SJCRH30 (cell line): Measurements from ENCODE around the gene BSDC1. TPM values are rescaled to one million over a fixed set of nuclear protein-coding genes. Genes with fewer than 3 reads are reported as not detected.

Experiments
- DNase-seq, 2 experiments: peaks; one replicate each; pipeline ENCODE4 v3.0.0-alpha.2; 2015 to 2020
- H3K27ac ChIP-seq: fragments of 250-450 bp; sonication (Bioruptor Pico); 2 replicates; pipeline ENCODE4 v1.5.1; 2020; ENCODE audit warnings: mild to moderate bottlenecking, moderate library complexity
- H3K27me3 ChIP-seq: fragments of 250-450 bp; sonication (Bioruptor Pico); 2 replicates; pipeline ENCODE4 v1.5.1; 2020; ENCODE audit warnings: mild to moderate bottlenecking, moderate library complexity
- H3K36me3 ChIP-seq: fragments of 250-450 bp; sonication (Bioruptor Pico); 2 replicates; pipeline ENCODE4 v1.5.1; 2020; ENCODE audit warnings: mild to moderate bottlenecking, moderate library complexity
- H3K4me1 ChIP-seq: fragments of 250-450 bp; sonication (Bioruptor Pico); 2 replicates; pipeline ENCODE4 v1.5.1; 2020; ENCODE audit warnings: mild to moderate bottlenecking, moderate library complexity
- H3K4me3 ChIP-seq: fragments of 250-450 bp; sonication (Bioruptor Pico); 2 replicates; pipeline ENCODE4 v1.5.1; 2020; ENCODE audit warnings: mild to moderate bottlenecking, moderate library complexity
- H3K9me3 ChIP-seq: fragments of 250-450 bp; sonication (Bioruptor Pico); replicated peaks from 2 replicates; pipeline ENCODE4 v1.5.1; 2020; ENCODE audit warnings: mild to moderate bottlenecking, moderate library complexity
- total RNA-seq: library from RNA; depleted of rRNA; stranded (reverse); fragments of >200 nt; shearing (Covaris generic); gene quantifications from 2 replicates; pipeline ENCODE4 v1.2.3, GENCODE V29; 2014; rRNA removed

BSDC1 gene
- total RNA-seq, 1 experiment from 2014 or later = 54.5 TPM

DNA sequence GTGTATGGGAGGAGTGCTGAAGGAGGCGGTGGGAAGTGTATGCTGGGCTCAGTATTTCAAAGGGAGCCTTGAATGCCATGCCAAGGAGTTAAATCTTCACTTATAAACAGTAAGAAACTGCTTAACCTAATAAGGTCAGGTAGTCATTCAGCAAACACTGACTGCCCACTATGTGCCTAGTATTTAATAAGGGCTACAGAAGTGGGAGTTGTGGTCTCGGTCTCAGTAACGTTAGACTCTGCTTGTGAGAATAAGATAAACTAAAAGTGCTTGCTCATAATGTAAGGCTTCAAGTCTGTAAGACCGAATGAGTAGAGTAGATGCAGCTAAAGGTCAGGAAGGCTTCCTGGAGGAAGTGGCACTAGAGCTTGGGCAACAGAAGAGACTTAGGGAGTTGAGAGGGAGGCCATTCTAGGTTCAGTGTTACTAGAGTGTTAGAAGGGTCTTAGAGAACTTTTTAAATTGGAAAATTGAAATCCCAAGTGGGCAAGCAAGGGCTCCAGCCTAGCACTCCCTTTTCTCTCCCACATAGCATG is 64.2 kb downstream of the BSDC1 start:
- no peak for DNase-seq

GRCh38 chr1:32327204-32327603 is 67.0 kb downstream of the BSDC1 start:
- DNase-seq = no peak
- Histone ChIP-seq H3K27me3 (no peaks in the 10 kb centered on the region), H3K4me1 (no peaks in the 10 kb centered on the region), H3K27ac (no peak overlapping the region), H3K36me3 (peaks cover 52% of the 10 kb centered on the region), H3K4me3 (no peak overlapping the region), H3K9me3 (no peaks in the 10 kb centered on the region)

More for the DNA sequence above, 64.2 kb downstream of the BSDC1 start:
- no peak overlapping the region for H3K27ac ChIP-seq
- H3K4me3 ChIP-seq = no peak overlapping the region
- H3K4me1 ChIP-seq = no peaks in the 10 kb centered on the region
- H3K36me3 ChIP-seq = peaks cover 70% of the 10 kb centered on the region
- no peaks in the 10 kb centered on the region for H3K27me3 ChIP-seq
- no peaks in the 10 kb centered on the region for H3K9me3 ChIP-seq

- Histone ChIP-seq H3K36me3 (peaks cover 40% of the 10 kb centered on the region), H3K4me1 (no peaks in the 10 kb centered on the region), H3K4me3 (no peak overlapping the region), H3K27ac (no peak overlapping the region), H3K27me3 (no peaks in the 10 kb centered on the region), H3K9me3 (no peaks in the 10 kb centered on the region)
- no peak for DNase-seq
Measured at GRCh38 chr1:32321712-32322291, 72.4 kb downstream of the BSDC1 start.

DNA sequence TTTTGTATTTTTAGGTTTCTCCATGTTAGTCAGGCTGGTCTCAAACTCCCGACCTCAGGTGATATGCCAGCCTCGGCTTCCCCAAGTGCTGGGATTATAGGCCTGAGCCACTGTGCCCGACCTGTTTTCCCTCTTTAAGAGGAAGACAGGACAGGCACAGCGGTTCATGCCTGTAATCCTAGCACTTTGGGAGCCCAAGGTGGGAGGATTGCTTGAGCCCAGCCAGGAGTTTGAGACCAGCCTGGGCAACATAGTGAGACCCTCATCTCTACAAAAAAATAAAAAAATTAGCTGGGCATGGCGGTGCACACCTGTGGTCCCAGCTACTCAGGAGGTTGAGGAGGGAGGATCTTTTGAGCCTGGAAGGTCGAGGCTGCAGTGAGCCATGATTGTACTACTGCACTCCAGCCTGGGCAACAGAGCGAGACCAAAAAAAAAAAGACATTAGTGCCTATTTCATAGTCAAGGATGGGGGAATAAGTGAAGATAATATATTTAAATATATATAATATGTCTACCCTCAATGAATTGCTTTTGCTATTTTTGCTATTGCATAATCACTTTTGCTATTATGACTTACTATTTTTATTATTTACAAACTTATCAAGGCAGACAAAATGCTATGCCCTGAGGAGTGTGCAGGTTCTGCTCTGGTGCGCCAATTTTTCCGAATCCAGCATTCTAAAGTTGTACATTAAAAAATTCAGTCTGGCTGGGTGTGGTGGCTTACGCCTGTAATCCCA is 75.9 kb downstream of the BSDC1 start:
- no peak overlapping the region for H3K4me3 ChIP-seq
- no peaks in the 10 kb centered on the region for H3K9me3 ChIP-seq
- H3K4me1 ChIP-seq = no peaks in the 10 kb centered on the region; the same call in 1 of the 2 replicates
- H3K36me3 ChIP-seq = peaks cover 26% of the 10 kb centered on the region
- H3K27me3 ChIP-seq = no peaks in the 10 kb centered on the region
- H3K27ac ChIP-seq = no peak overlapping the region
- DNase-seq = no peak

- H3K27me3 ChIP-seq = no peaks in the 10 kb centered on the region
- H3K4me1 ChIP-seq = no peaks in the 10 kb centered on the region; the same call in 1 of the 2 replicates
- H3K27ac ChIP-seq = no peak overlapping the region
- H3K36me3 ChIP-seq = peaks cover 26% of the 10 kb centered on the region
- no peaks in the 10 kb centered on the region for H3K9me3 ChIP-seq
- no peak overlapping the region for H3K4me3 ChIP-seq
- DNase-seq = no peak
Measured at GRCh38 chr1:32316903-32317277, 77.4 kb downstream of the BSDC1 start.

Other genes with a start within 250 kb of the BSDC1 start
- gene TXLNA, start 214.8 kb downstream of the BSDC1 start, total RNA-seq = 82.6 and 83.5 TPM in 2 replicates
- 8.8 and 11.3 TPM in 2 replicates for gene CCDC28B, start 193.8 kb downstream of the BSDC1 start, total RNA-seq
- gene IQCC, start 188.8 kb downstream of the BSDC1 start, total RNA-seq = 5.6 and 6.1 TPM in 2 replicates
- not detected in 2 replicates for gene DCDC2B, start 185.4 kb downstream of the BSDC1 start, total RNA-seq
- 8.7 and 9.9 TPM in 2 replicates for gene TMEM234, start 172.1 kb downstream of the BSDC1 start, total RNA-seq
- gene EIF3I, start 172.0 kb downstream of the BSDC1 start, total RNA-seq = 290 and 295 TPM in 2 replicates
- gene FAM167B, start 147.2 kb downstream of the BSDC1 start, total RNA-seq = not detected in 2 replicates
- gene LCK, start 143.2 kb downstream of the BSDC1 start, total RNA-seq = 0.43 TPM in 1 of 2 replicates, not detected in the other
- gene HDAC1, start 102.4 kb downstream of the BSDC1 start, total RNA-seq = 156 and 160 TPM in 2 replicates
- gene MARCKSL1, start 58.2 kb downstream of the BSDC1 start, total RNA-seq = 207 and 208 TPM in 2 replicates
- gene FAM229A, start 32.0 kb downstream of the BSDC1 start, total RNA-seq = 2.1 and 4.2 TPM in 2 replicates
- gene TSSK3, start 31.9 kb downstream of the BSDC1 start, total RNA-seq = 1.0 and 1.2 TPM in 2 replicates
- not detected in 2 replicates for gene ZBTB8B, start 70.6 kb upstream of the BSDC1 start, total RNA-seq
- gene ZBTB8A, start 145.0 kb upstream of the BSDC1 start, total RNA-seq = 8.9 and 9.2 TPM in 2 replicates